HT-29 (cell line): ENCODE data around the gene HMGB2. TPM values are rescaled to one million over a fixed set of nuclear protein-coding genes. Genes with fewer than 3 reads are reported as not detected.

ENCODE experiments used
- DNase-seq: peaks from one replicate; pipeline ENCODE4 v3.0.0-alpha.2; 2015; ENCODE audit warnings: low spot score
- total RNA-seq: library from RNA; depleted of rRNA; stranded (reverse); fragments of >200 nt; shearing (Covaris generic); gene quantifications from 2 replicates; pipeline ENCODE4 v1.2.3, GENCODE V29; 2014

HMGB2 gene
- total RNA-seq, 1 experiment from 2014 or later, result 113 TPM

DNA sequence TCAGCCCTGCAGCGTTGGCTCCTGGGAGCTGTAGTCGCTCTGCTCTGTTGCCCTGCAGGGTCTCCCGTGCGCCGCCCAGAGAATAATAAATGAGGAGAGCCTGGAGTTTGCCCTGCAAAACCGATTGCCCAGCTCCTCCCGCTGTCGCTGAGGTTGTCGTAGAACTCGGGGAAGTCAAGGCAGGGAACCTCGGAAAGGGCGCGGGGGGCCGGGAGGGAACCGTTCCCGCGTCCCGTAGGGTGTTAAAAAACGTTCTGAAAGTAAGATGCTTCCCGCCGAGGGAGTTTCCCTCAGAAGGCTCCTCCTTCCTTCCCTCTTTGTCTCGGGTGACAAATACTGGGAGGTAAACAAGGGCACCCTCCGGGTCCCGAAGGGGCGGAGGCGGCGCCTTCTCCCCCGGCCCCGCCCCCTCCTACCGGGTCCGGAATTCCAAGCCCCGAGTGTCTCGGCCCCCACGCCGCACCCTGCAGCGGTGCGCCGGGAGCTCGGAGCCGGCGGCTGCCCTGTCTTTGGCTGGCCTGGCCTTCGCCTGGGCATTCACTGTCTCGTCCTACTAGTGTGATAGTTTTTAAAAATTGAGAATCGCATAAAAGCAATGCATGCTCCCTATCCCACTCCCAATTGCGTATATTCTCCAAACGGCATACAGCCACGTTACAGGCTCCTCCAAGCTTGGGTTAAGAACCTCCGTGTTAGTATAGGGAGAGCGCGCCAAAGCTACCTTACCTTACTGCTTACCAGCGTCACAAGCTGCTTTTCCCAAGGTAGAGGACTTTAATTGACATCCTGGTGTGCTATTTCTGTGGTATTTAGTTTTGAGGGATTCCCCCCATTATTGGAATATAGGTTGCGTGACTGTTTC is 964 bp upstream of the HMGB2 start:
- peak; percentile 70 for DNase-seq

GRCh38 chr4:173333658-173334084 is 487 bp downstream of the HMGB2 start:
- DNase-seq, result no peak

GRCh38 chr4:173332963-173333657 is 1.0 kb downstream of the HMGB2 start:
- peak; percentile 31 for DNase-seq

GRCh38 chr4:173332021-173332487 is 2.1 kb downstream of the HMGB2 start:
- no peak for DNase-seq

DNA sequence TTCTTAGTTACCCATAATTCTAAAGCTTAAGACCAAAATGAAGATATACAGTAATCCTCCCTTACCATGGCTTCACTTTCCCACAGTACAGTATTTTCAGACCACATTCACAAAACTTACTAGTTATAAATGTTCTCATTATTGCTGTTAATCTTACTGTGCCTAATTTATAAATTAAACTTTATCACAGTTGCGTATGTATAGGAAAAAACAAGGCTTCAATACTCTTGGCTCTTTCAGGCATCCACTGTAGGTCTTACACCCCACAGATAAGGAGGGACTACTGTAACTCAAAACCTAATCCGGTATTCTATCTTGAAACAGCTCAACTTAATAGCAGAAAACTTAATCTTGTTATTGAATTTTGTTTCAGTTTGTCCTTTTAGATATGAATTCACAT is 3.6 kb downstream of the HMGB2 start:
- DNase-seq, result no peak

DNA sequence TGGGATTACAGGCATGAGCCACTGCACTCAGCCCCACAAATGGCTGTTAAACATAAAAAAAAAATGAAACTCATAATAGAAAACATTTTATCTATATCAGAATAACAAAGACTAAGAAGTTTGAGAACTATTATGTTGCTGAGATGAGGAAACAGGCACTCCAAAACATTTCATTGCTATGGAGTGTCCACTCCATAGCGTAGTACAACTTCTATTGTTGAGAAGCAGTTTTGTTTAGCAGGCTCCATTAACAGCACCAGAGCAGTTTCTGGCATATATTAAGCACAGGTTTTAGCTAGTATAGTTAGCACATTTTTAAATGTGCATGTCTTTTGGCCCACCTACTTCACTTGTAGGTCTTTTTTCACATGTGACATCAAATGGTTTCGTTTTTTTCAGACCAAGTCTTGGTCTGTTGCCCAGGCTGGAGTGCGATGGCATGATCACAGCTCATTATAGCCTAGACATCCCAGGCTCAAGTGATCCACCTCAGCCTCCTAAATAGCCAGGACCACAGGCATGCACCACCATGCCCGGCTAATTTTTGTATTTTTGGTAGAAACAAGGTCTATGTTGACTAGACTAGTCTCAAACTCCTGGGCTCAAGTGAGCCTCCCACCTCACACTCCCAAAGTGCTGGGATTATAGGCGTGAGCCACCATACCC is 5.8 kb downstream of the HMGB2 start:
- no peak for DNase-seq

DNA sequence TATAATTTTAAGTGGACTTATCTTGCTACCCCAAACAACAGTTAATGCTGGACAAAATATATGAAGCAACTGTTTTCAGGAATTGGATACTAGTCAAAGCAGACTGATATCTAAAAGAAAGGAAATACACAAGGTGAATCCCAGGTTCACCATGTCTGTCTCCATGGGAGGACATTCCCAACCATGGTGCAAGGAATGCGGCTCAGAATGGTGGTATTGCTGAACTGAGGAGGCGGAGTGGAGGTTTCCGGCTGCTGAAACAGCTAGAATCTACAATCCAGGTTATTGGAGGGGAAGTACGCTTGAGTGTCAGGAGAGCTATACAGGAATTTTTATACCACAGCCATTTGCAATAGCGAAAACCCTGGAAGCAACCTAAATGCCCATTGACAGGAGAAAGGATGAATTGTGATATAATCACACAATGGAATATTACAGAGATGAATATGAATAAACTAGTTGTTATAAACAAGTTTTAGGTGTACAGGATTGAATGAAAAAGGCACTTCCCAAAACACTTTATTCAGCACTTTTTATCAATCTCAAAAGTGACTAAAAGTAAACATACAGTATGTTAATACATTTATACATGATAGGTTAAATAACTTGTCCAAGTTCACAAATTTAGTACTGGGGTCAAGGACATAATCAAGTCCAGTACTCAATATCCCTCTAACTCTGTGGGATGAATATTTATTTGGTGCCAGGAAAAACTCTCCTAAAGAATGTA is 9.0 kb downstream of the HMGB2 start:
- no peak for DNase-seq

- no peak for DNase-seq
These were observed 14.5 kb downstream of the HMGB2 start for GRCh38 chr4:173319696-173320095.

GRCh38 chr4:173318648-173319211 is 15.4 kb downstream of the HMGB2 start:
- DNase-seq, result peak; percentile 29

DNA sequence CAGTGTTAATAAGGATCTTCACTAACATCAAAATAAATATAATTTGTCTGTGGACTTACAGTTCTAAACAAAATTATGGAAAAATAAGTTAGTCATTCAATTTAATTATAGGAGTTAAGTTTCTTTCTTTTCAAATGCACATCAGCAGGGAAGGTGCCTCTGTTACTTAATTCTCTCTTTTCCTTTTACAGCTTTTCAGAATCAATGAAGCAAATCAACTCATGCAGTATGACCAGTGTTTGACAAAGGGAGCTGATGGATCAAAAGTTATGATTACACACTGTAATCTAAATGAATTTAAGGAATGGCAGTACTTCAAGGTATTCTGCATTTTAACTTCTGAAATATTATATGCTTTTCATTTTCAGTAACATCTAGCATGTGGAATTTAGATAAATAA is 15.9 kb downstream of the HMGB2 start:
- no peak for DNase-seq

- DNase-seq, result peak; percentile 13
These were observed 17.2 kb downstream of the HMGB2 start for GRCh38 chr4:173317004-173317403.

GRCh38 chr4:173316060-173316459 is 18.1 kb downstream of the HMGB2 start:
- DNase-seq, result no peak

DNA sequence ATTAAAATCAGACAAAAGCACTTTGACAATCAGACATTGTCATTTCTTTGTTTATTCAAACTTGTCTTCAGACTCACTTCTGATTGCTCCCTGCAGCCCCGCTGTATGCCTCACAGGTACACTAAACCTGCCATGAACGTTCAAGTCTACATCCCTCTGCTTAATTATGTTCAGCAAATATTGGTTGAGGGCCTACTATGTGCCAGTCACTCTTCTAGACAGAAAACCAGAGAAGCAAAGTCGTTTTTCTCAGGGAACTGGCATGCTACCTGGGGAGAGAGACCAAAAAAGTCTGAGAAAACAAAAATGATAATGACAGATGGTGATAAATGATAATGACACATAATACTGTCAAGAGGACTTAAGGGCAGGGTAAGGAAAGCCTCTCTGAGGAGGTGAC is 19.4 kb downstream of the HMGB2 start:
- no peak for DNase-seq

GRCh38 chr4:173311368-173311767 is 22.8 kb downstream of the HMGB2 start:
- no peak for DNase-seq

DNA sequence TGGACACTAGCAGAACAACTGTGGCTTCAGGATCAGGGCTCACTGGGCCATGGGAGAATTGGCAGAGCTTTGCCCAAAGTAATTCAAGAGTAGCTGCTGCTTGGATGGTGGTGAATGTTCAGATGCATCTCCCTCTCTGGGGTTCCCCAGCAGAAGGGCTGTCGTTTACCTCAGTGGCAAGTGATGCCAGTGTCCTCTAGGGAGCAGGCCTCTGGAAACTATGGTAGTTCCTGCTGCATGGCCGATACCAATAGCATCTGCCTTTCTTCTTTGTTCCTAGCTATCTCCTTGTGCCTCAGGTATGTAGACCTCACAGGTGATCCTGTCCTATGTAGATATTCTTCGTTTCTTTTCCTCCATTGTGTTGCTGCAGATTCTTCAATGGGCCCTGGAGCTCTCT is 26.4 kb downstream of the HMGB2 start:
- no peak for DNase-seq

GRCh38 chr4:173301518-173302201 is 32.5 kb downstream of the HMGB2 start:
- DNase-seq, result peak; percentile 20

DNA sequence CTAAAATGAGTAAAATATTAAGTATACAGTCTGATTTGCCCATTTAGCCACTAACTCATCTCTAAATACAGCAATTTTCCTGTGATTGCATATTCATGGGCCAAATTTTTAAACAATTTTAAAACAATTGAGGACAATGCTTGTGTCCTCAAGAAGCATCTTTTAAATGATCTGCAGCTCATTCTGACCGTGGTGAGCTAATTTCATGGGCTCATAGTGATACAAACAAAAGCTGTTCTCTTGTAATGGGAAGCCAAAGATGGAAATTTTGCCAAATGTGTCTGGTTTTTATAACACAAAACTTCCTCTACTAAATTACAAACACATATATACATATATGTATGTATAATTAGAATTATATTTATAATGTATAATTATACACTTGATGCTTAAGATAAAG is 39.7 kb downstream of the HMGB2 start:
- DNase-seq, result no peak

GRCh38 chr4:173293663-173294062 is 40.5 kb downstream of the HMGB2 start:
- DNase-seq, result no peak

DNA sequence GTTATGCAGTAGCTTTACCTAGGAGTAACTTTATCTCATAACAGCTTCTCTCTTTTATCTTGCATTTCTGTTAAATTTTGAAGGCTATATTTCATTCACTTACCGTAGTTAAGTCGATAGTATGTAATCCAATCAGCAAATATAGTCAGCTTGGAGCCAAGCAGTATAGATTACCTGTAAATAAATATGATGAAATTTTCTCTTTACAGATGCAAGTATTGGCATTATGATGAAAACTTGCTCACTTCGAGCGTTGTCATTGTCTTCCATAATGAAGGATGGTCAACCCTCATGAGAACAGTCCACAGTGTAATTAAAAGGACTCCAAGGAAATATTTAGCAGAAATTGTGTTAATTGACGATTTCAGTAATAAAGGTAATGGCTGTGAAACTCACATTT is 42.3 kb downstream of the HMGB2 start:
- no peak for DNase-seq

DNA sequence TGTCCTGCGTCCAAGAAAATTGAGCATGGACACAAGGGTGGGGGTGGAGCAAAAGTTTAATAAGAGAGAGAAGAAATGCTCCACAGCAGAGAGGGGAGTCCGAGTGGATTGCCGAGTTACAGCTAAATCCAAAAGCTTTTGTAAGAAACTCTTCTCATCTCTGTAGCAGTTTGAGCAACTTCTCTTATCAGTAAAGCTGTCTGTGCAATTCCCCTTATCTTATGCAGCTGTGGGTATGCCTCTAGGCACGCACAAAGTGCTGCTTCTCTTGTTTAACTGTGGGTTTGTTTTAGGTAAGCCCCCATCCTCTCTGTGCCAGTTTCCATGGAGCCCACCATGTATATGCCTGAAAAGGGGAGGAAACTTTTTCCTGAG is 44.8 kb downstream of the HMGB2 start:
- DNase-seq, result no peak
